Lower leg skin (tissue), 4 donors: Measurements from ENCODE around the gene SSUH2. TPM values are rescaled to one million over a fixed set of nuclear protein-coding genes. Genes with fewer than 3 reads are reported as not detected.

Experiments used
- DNase-seq, 2 donors: peaks; one replicate each; pipeline ENCODE4 v3.0.0-alpha.2; 2019; ENCODE audit warnings: low spot score in 2 of 2
- H3K4me3 ChIP-seq: fragments of 200-600 bp; sonication (generic); 2 replicates; pipeline ENCODE4 v1.5.1; 2017; ENCODE audit warnings: mild to moderate bottlenecking, low read depth; ENCODE audit not compliant: poor library complexity, severe bottlenecking
- POLR2A ChIP-seq, 2 donors: fragments of 450-650 bp; IDR thresholded peaks; one replicate each; pipeline ENCODE4 v1.6.1; 2016 to 2017; ENCODE audit warnings: antibody characterized with exemption in 2 of 2, mild to moderate bottlenecking in 1 of 2, moderate library complexity in 1 of 2
- WGBS, 2 donors: methylation state at CpG; one replicate each; pipeline ENCODE4 v1.1.5; 2018; 5-methylcytosine and 5-hydroxymethylcytosine counted together
- intact Hi-C: fragments of 100-400 bp; cut with DNase I; formaldehyde crosslinking; loops from one replicate; pipeline ENCODE4 v1.15.0; 2023; ENCODE audit warnings: low total_unique reads
- total RNA-seq, 4 donors: library from RNA; depleted of rRNA; stranded (reverse); fragments of >200 nt; gene quantifications; one replicate each; pipeline ENCODE4 v1.1.0, GENCODE V29; 2016
- TF ChIP-seq, protein P1 (sequence below), 3 donors: fragments of 450-650 bp; IDR thresholded peaks; one replicate each; pipeline ENCODE4 v1.5.1; 2016; ENCODE audit warnings: antibody characterized with exemption in 3 of 3, mild to moderate bottlenecking in 3 of 3, moderate library complexity in 2 of 3

The SSUH2 gene
- total RNA-seq, 4 donors from 2014 or later, result 0.52 to 0.76 TPM; not detected in 2

DNA sequence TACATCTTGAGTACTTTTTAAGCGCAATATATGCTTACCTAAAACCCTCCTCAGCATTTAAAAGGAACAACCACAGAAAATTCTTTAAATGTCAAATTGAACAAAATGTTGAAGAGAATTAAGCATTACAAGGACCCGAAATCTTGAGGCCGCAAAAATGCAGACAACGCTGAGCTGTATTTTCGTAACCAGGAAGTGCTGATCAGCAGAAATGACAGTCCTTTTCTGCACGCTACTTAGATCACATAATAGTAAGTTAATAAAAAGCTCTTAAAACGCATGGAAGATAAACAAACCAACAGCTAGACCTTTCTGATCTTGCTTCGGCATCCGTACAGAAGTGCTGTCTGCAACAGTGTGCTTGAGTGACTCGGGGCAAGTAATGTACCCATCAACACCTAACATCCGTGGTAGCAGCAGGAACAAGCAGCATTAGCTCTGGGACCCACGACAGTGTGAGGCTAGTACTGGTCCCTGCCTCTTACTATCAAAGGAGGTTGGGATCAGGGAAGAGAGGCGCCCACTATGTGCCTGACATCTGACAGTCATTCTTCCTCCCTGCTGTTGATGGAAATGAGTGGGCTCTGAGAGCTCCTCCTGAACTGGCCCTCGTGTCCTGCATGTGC, 1.8 kb upstream of the SSUH2 start:
- WGBS, 2 donors, result 85% methylated on average over 14 of the region's 14 CpGs
- intact Hi-C loops, result no loop called here
- DNase-seq, result no peak

GRCh38 chr3:8645712-8646111, 1.1 kb upstream of the SSUH2 start:
- 65 to 72% methylated on average over 6 of the region's 6 CpGs for WGBS, 2 donors
- intact Hi-C loops, result no loop called here

More for the DNA sequence above, 1.8 kb upstream of the SSUH2 start:
- TF ChIP-seq, protein P1, sequence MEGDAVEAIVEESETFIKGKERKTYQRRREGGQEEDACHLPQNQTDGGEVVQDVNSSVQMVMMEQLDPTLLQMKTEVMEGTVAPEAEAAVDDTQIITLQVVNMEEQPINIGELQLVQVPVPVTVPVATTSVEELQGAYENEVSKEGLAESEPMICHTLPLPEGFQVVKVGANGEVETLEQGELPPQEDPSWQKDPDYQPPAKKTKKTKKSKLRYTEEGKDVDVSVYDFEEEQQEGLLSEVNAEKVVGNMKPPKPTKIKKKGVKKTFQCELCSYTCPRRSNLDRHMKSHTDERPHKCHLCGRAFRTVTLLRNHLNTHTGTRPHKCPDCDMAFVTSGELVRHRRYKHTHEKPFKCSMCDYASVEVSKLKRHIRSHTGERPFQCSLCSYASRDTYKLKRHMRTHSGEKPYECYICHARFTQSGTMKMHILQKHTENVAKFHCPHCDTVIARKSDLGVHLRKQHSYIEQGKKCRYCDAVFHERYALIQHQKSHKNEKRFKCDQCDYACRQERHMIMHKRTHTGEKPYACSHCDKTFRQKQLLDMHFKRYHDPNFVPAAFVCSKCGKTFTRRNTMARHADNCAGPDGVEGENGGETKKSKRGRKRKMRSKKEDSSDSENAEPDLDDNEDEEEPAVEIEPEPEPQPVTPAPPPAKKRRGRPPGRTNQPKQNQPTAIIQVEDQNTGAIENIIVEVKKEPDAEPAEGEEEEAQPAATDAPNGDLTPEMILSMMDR (IDR thresholded peaks at IDR 0.05), result no peak
- TF ChIP-seq POLR2A (IDR thresholded peaks at IDR 0.05), result no peak
- no peak overlapping the region for H3K4me3 ChIP-seq

GRCh38 chr3:8643693-8644365, 769 bp downstream of the SSUH2 start:
- no peak for TF ChIP-seq POLR2A (IDR thresholded peaks at IDR 0.05)
- TF ChIP-seq, protein P1 (IDR thresholded peaks at IDR 0.05), result no peak
- H3K4me3 ChIP-seq, result no peak overlapping the region
- no peak for DNase-seq
- WGBS, 2 donors, result 61 to 67% methylated on average over 10 of the region's 10 CpGs
- intact Hi-C loops, result no loop called here

More at GRCh38 chr3:8645712-8646111, 1.1 kb upstream of the SSUH2 start:
- no peak overlapping the region for H3K4me3 ChIP-seq
- TF ChIP-seq, protein P1 (IDR thresholded peaks at IDR 0.05), result no peak
- no peak for TF ChIP-seq POLR2A (IDR thresholded peaks at IDR 0.05)
- no peak for DNase-seq

GRCh38 chr3:8642001-8642400, 2.6 kb downstream of the SSUH2 start:
- no peak for TF ChIP-seq POLR2A (IDR thresholded peaks at IDR 0.05)
- TF ChIP-seq, protein P1 (IDR thresholded peaks at IDR 0.05), result no peak
- 82 to 93% methylated on average over 2 of the region's 2 CpGs for WGBS, 2 donors
- H3K4me3 ChIP-seq, result no peak overlapping the region
- no peak for DNase-seq
- intact Hi-C loops, result no loop called here

DNA sequence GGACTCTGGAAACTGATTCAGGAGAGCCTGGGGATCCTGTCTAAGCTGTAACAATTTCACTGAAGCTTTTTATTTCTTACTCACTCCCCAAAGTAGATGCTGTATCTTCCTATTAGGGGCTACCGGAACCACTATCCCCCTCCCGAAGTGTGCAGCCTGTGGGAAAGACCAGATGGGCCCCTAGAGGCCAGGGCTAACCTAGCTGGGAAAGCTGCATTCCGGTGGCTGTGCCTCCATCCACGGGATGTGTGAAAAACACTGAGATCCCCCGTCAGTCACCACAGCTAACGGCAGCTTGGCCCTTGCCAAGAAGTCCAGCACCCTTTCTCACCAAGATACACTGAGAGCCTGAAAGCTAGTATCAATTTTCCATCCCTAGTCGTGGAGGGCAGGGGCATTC, 3.1 kb downstream of the SSUH2 start:
- intact Hi-C loops, result no loop called here
- DNase-seq, result no peak
- TF ChIP-seq, protein P1 (IDR thresholded peaks at IDR 0.05), result no peak
- TF ChIP-seq POLR2A (IDR thresholded peaks at IDR 0.05), result no peak
- 70 to 72% methylated on average over 7 of the region's 7 CpGs for WGBS, 2 donors
- no peak overlapping the region for H3K4me3 ChIP-seq
